Smooth muscle cell (in vitro differentiated cells): ENCODE results near the gene HDAC8. TPM values are rescaled to one million over a fixed set of nuclear protein-coding genes. Genes with fewer than 3 reads are reported as not detected.

Source experiments
- DNase-seq: peaks from one replicate; lab custom pipeline; 2025; ENCODE audit not compliant: unreplicated experiment; lab: John Stamatoyannopoulos, UW
- H2AFZ ChIP-seq: fragments of 200-600 bp; sonication (generic); 2 replicates; pipeline ENCODE4 v1.6.0; 2016; ENCODE audit warnings: antibody characterized with exemption, low read depth, mild to moderate bottlenecking
- H3F3A ChIP-seq: fragments of 200-600 bp; sonication (generic); 2 replicates; pipeline ENCODE4 v1.6.0; 2017; ENCODE audit warnings: antibody characterized with exemption, low read depth
- H3K27ac ChIP-seq: fragments of 200-600 bp; sonication (generic); 2 replicates; pipeline ENCODE4 v1.5.1; 2016; ENCODE audit warnings: low read depth, mild to moderate bottlenecking
- H3K27me3 ChIP-seq: fragments of 200-600 bp; sonication (generic); 2 replicates; pipeline ENCODE4 v1.6.1; 2016; ENCODE audit warnings: low read depth, mild to moderate bottlenecking
- H3K36me3 ChIP-seq: fragments of 200-600 bp; sonication (generic); 2 replicates; pipeline ENCODE4 v1.5.1; 2016; ENCODE audit warnings: low read depth
- H3K4me1 ChIP-seq: fragments of 200-600 bp; sonication (generic); 2 replicates; pipeline ENCODE4 v1.5.1; 2016; ENCODE audit warnings: low read depth
- H3K4me2 ChIP-seq: fragments of 200-600 bp; sonication (generic); 2 replicates; pipeline ENCODE4 v1.6.0; 2016; ENCODE audit warnings: mild to moderate bottlenecking
- H3K4me3 ChIP-seq: fragments of 200-600 bp; sonication (generic); 2 replicates; pipeline ENCODE4 v1.5.1; 2016; ENCODE audit warnings: mild to moderate bottlenecking
- H3K79me2 ChIP-seq: fragments of 200-600 bp; sonication (generic); 2 replicates; pipeline ENCODE4 v1.6.0; 2016; ENCODE audit warnings: low read depth, mild to moderate bottlenecking
- H3K9ac ChIP-seq: fragments of 200-600 bp; sonication (generic); 2 replicates; pipeline ENCODE4 v1.6.0; 2016; ENCODE audit warnings: low read depth
- H3K9me3 ChIP-seq: fragments of 200-600 bp; sonication (generic); replicated peaks from 2 replicates; pipeline ENCODE4 v1.5.1; 2016; ENCODE audit warnings: low read depth
- H4K20me1 ChIP-seq: fragments of 200-600 bp; sonication (generic); 2 replicates; pipeline ENCODE4 v1.6.0; 2016; ENCODE audit warnings: low read depth
- CTCF ChIP-seq: fragments of 200-600 bp; sonication (generic); IDR thresholded peaks from 2 replicates; pipeline ENCODE4 v1.5.1; 2017; ENCODE audit warnings: borderline replicate concordance, mild to moderate bottlenecking, antibody characterized with exemption; ENCODE audit not compliant: insufficient read depth, poor library complexity, severe bottlenecking
- WGBS: methylation state at CpG from one replicate; pipeline ENCODE4 v1.1.7; 2016; ENCODE audit warnings: low lambda C conversion rate; 5-methylcytosine and 5-hydroxymethylcytosine counted together
- polyA plus RNA-seq: library from polyadenylated mRNA; unstranded; fragments of >200 nt; fragmentation: Nextera tagmentation; extraction: Ambion mirVana; gene quantifications from 2 replicates; pipeline ENCODE4 v1.2.1, GENCODE V29; 2016
- total RNA-seq: library from RNA; depleted of rRNA; stranded (reverse); fragments of >200 nt; gene quantifications from 2 replicates; pipeline ENCODE4 v1.2.3, GENCODE V29; 2014

Gene HDAC8
- total and polyA plus RNA-seq, 2 experiments from 2014 or later, result 23.1 to 40.7 TPM

- Histone ChIP-seq H3K4me2 (no peak overlapping the region), H3K27me3 (no peaks in the 10 kb centered on the region), H3K9ac (no peak overlapping the region), H3K4me3 (no peak overlapping the region), H3K27ac (no peak overlapping the region), H3K79me2 (no peaks in the 10 kb centered on the region), H2AFZ (no peak overlapping the region), H4K20me1 (no peaks in the 10 kb centered on the region), H3K9me3 (no peaks in the 10 kb centered on the region), H3F3A (no peaks in the 10 kb centered on the region), H3K36me3 (no peaks in the 10 kb centered on the region), H3K4me1 (peaks cover 24% of the 10 kb centered on the region)
- no peak for TF ChIP-seq CTCF
- no peak for DNase-seq
Observed at GRCh38 chrX:72392042-72392441, 180.6 kb downstream of the HDAC8 start.

- H3K27ac ChIP-seq, result no peak overlapping the region
- no peak overlapping the region for H3K4me2 ChIP-seq
- no peak overlapping the region for H2AFZ ChIP-seq
- no peak overlapping the region for H3K9ac ChIP-seq
- H3K79me2 ChIP-seq, result no peaks in the 10 kb centered on the region
- TF ChIP-seq CTCF, result no peak
- no peaks in the 10 kb centered on the region for H3K36me3 ChIP-seq
- no peaks in the 10 kb centered on the region for H4K20me1 ChIP-seq
- no peaks in the 10 kb centered on the region for H3K4me1 ChIP-seq
- WGBS, result 70% methylated on average over 3 of the region's 3 CpGs
- no peaks in the 10 kb centered on the region for H3K9me3 ChIP-seq
- H3F3A ChIP-seq, result no peaks in the 10 kb centered on the region
- no peak overlapping the region for H3K4me3 ChIP-seq
- H3K27me3 ChIP-seq, result no peaks in the 10 kb centered on the region
- DNase-seq, result no peak
Observed at GRCh38 chrX:72387247-72387646, 185.4 kb downstream of the HDAC8 start.

GRCh38 chrX:72382202-72382595 is 190.4 kb downstream of the HDAC8 start:
- DNase-seq, result no peak
- Histone ChIP-seq H3K9me3 (no peaks in the 10 kb centered on the region), H3F3A (no peaks in the 10 kb centered on the region), H3K4me2 (no peak overlapping the region), H3K36me3 (no peaks in the 10 kb centered on the region), H3K4me3 (no peak overlapping the region), H3K4me1 (no peaks in the 10 kb centered on the region), H4K20me1 (no peaks in the 10 kb centered on the region), H2AFZ (no peak overlapping the region), H3K27me3 (no peaks in the 10 kb centered on the region), H3K79me2 (no peaks in the 10 kb centered on the region), H3K27ac (no peak overlapping the region), H3K9ac (no peak overlapping the region)
- no peak for TF ChIP-seq CTCF
- WGBS, result 58% methylated on average over 4 of the region's 4 CpGs

DNA sequence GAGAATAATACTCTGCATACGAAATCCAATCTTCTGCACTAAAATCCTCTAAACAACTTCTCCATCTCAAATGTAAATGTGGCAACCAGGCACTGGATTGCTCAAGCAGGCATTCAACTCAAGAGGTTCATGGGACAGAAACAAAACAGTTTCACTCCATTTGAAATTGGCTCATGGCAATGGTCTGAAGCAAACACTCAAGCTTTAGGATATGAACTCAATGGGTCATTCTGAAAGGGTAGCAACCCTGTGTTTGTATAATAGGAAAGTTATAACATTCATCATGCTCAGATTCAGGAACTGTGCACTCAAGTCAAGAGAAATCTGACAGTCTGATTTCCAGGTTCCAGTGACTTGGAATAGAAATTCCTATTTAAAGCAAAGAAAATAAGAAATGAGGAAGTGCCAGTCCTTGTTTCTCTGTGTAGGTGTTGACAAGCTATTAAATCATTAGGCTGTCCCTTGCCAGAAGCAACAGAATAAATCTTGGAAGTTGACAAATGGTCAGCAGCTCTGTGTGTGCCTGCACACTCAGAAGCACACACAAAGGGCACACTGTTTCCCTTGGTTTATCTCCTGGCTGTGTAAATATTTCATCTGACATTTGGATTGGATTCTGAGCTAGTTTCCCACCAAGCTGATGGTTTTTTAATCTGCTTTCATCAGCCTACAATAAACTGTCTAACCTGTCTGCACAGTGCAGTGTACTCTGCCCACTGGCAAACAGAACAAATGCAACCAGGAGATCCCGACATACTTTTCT is 191.0 kb downstream of the HDAC8 start:
- no peaks in the 10 kb centered on the region for H3K4me1 ChIP-seq
- no peak overlapping the region for H3K4me2 ChIP-seq
- no peaks in the 10 kb centered on the region for H3K27me3 ChIP-seq
- H3K36me3 ChIP-seq, result no peaks in the 10 kb centered on the region
- no peak overlapping the region for H2AFZ ChIP-seq
- no peaks in the 10 kb centered on the region for H3K9me3 ChIP-seq
- 65% methylated on average over 2 of the region's 2 CpGs for WGBS
- TF ChIP-seq CTCF, result no peak
- H3K4me3 ChIP-seq, result no peak overlapping the region
- DNase-seq, result no peak
- H4K20me1 ChIP-seq, result no peaks in the 10 kb centered on the region
- H3K79me2 ChIP-seq, result no peaks in the 10 kb centered on the region
- H3F3A ChIP-seq, result no peaks in the 10 kb centered on the region
- H3K9ac ChIP-seq, result no peak overlapping the region
- no peak overlapping the region for H3K27ac ChIP-seq
